A549 treated with GW870086 at 1 μM for 4 hours (cell line): Measurements from ENCODE around the gene CXorf38. TPM values are rescaled to one million over a fixed set of nuclear protein-coding genes. Genes with fewer than 3 reads are reported as not detected.

Experiments
- total RNA-seq: library from RNA; stranded (reverse); fragments of 200-300 nt; extraction: Qiagen RNA extraction; gene quantifications from 5 replicates; pipeline ENCODE4 v1.2.3, GENCODE V29; 2022; ENCODE audit warnings: low read depth

Gene CXorf38
- total RNA-seq: 7.9 to 12.0 TPM (median 11.1 TPM) in 5 replicates

GRCh38 chrX:40647307-40648197 is at the start of gene CXorf38:
Gene CXorf38, minus strand, starts transcription at chrX:40647561. Its CDS starts 41 bp downstream, at chrX:40647520.

GRCh38 chrX:40623139-40623536 is 24.2 kb downstream of the CXorf38 start, which contains the start of gene MPC1L:
Gene MPC1L, plus strand, starts transcription at chrX:40623428. Its CDS starts 138 bp downstream, at chrX:40623566.

GRCh38 chrX:40580537-40581335 is 66.6 kb downstream of the CXorf38 start, which contains the start of gene ATP6AP2:
Gene ATP6AP2, plus strand, starts transcription at chrX:40580970. Its CDS starts 96 bp downstream, at chrX:40581066.

Other genes with a start within 250 kb of the CXorf38 start
- gene ATP6AP2, start 66.6 kb downstream of the CXorf38 start, total RNA-seq: 125 to 142 TPM (median 132 TPM) in 5 replicates
- gene MPC1L, start 24.1 kb downstream of the CXorf38 start, total RNA-seq: not detected in 5 replicates
- gene MED14, start 88.0 kb upstream of the CXorf38 start, total RNA-seq: 16.8 to 25.1 TPM (median 21.3 TPM) in 5 replicates